ENCODE measurements around the gene SLC25A38.

DNA sequence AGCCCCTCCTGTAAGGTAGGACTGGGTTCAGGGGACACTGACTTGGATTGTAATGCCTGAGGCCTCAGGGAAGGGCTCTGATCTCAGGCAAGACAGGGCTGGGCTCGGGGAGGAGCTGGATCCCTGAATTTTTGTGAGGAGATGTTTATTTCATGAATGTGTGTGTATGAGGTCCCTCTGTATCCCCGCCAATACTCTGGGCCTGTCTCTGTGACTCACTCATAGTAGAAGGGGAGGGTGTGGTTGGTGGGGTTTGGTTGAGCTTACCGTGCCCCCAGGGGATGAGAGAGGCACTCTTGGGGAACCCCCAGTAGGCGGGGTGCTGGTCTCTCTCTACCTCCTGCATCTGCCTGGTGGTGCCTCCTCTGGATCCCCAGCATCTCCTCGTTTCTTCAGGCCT lies 51.4 kb downstream of the SLC25A38 start:
- TF ChIP-seq POLR2AphosphoS5 (IDR thresholded peaks at IDR 0.05) (no peak), POLR2A (IDR thresholded peaks at IDR 0.05) (no peak)
- TF ChIP-seq, protein P1, sequence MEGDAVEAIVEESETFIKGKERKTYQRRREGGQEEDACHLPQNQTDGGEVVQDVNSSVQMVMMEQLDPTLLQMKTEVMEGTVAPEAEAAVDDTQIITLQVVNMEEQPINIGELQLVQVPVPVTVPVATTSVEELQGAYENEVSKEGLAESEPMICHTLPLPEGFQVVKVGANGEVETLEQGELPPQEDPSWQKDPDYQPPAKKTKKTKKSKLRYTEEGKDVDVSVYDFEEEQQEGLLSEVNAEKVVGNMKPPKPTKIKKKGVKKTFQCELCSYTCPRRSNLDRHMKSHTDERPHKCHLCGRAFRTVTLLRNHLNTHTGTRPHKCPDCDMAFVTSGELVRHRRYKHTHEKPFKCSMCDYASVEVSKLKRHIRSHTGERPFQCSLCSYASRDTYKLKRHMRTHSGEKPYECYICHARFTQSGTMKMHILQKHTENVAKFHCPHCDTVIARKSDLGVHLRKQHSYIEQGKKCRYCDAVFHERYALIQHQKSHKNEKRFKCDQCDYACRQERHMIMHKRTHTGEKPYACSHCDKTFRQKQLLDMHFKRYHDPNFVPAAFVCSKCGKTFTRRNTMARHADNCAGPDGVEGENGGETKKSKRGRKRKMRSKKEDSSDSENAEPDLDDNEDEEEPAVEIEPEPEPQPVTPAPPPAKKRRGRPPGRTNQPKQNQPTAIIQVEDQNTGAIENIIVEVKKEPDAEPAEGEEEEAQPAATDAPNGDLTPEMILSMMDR (IDR thresholded peaks at IDR 0.05), result no peak

Data from suprapubic skin (tissue), 4 donors.